GM12872 (cell line): ENCODE data around the gene GOLGA8H.
"Not testable (repeated sequence)": the region's sequence is repeated elsewhere in the genome, so short reads cannot be mapped to it uniquely, and the experiment has no call there.

ENCODE experiments used
- TF ChIP-seq, protein P1 (sequence below): IDR thresholded peaks from 3 replicates; pipeline ENCODE4 v1.5.1; 2011; ENCODE audit warnings: low read depth, mild to moderate bottlenecking, low read length, moderate library complexity; ENCODE audit not compliant: insufficient read depth

Gene GOLGA8H

GRCh38 chr15:30603796-30604195 is at the start of gene GOLGA8H:
TSS of gene GOLGA8H (plus strand) at chr15:30604028. CDS start at chr15:30604126, 98 bp downstream.
- TF ChIP-seq, protein P1, sequence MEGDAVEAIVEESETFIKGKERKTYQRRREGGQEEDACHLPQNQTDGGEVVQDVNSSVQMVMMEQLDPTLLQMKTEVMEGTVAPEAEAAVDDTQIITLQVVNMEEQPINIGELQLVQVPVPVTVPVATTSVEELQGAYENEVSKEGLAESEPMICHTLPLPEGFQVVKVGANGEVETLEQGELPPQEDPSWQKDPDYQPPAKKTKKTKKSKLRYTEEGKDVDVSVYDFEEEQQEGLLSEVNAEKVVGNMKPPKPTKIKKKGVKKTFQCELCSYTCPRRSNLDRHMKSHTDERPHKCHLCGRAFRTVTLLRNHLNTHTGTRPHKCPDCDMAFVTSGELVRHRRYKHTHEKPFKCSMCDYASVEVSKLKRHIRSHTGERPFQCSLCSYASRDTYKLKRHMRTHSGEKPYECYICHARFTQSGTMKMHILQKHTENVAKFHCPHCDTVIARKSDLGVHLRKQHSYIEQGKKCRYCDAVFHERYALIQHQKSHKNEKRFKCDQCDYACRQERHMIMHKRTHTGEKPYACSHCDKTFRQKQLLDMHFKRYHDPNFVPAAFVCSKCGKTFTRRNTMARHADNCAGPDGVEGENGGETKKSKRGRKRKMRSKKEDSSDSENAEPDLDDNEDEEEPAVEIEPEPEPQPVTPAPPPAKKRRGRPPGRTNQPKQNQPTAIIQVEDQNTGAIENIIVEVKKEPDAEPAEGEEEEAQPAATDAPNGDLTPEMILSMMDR: not testable (repeated sequence)

- TF ChIP-seq, protein P1: 0 out of 3 replicates have a peak, but pooled peaks have one; percentile 4
Measured at GRCh38 chr15:30566949-30567348, 36.9 kb upstream of the GOLGA8H start.

- TF ChIP-seq, protein P1: peak; percentile 21; the same call in 1 of the 3 replicates
Measured at GRCh38 chr15:30625436-30626193, 21.8 kb downstream of the GOLGA8H start, which contains the start of gene ARHGAP11B. TSS of gene ARHGAP11B (plus strand) at chr15:30626128.

DNA sequence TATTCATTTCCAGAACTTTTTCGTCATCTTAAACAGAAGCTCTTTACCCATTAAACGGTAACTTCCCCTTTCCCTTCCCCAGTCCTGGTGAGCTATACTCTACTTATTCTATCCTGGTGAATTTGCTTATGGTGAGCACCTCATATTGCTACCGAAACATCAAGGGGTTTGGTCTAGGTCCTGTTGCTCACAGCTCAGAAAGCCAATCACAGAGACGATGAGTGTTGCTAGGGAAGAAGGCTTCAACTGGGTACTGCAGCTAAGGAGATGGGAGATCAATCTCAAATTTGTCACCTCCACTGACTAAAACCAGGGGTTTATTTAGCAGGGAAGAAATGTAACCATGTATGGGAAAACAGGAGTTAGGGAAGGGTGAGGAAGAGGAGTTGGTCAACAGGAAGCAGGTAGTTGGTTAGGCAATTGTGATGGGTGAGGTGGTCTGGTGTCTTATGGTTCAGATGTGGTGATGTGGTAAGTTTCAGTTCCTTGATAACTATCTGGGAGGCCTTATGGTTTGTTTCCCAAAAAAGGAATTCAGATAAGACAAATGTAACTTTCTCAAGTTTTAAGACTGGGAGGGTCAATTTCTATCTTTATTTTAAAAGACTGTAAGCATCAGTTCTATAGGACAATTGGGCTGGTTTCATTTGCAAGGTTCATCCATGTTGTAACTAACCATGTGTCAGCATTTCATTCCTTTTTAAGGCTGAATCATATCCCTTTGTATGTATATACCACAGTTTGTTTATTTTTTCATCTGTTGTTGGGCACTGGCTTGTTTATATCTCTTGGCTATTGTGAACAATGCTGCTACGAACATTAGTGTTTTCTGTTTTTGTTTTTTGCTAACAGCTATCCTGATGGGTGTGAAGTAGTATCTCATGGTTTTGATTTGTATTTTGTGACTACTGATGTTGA is 46.4 kb downstream of the GOLGA8H start:
- TF ChIP-seq, protein P1: no peak

DNA sequence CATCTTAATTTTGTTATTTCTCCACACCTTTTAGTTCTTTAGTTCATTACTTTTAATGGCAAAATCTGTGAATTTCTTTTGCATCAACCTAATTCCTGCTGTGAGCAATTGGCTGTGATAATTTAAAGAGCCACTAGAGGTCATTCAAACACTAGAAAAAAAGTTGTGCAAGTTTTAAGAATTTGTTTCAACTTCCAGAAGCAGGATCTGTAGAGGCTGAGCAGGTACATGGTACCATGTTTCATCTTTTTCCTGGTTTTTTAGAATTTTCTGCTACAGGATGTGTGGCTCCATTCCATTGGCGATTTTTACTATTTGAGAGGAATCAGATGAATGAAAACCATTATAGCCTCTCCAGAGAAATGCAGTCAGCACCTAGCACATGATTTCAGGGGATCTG is 57.3 kb downstream of the GOLGA8H start:
- TF ChIP-seq, protein P1: 0 out of 3 replicates have a peak, but pooled peaks have one; percentile 24
